Erythroblast (primary cell): ENCODE data around the gene RNF11.
A peak's percentile ranks its signal among the peaks of the same experiment; 100 is the strongest.

Source experiments
- DNase-seq, 2 experiments: peaks; one replicate each; lab custom pipeline; 2025; lab: John Stamatoyannopoulos, UW
- GATA1 ChIP-seq: IDR thresholded peaks from 2 replicates; pipeline ENCODE4 v1.6.1; 2011; ENCODE audit warnings: low read depth, mild to moderate bottlenecking, control low read depth, low read length, moderate library complexity
- POLR2A ChIP-seq: IDR thresholded peaks from 2 replicates; pipeline ENCODE4 v1.6.1; 2011; ENCODE audit warnings: mild to moderate bottlenecking, low read length

Gene RNF11

GRCh38 chr1:51287966-51288365 is 51.9 kb downstream of the RNF11 start:
- TF ChIP-seq GATA1 (no peak), POLR2A (no peak)
- no peak for DNase-seq

GRCh38 chr1:51288578-51288977 is 52.5 kb downstream of the RNF11 start:
- TF ChIP-seq POLR2A, result no peak
- no peak for TF ChIP-seq GATA1
- no peak for DNase-seq

GRCh38 chr1:51289676-51290488 is 53.8 kb downstream of the RNF11 start:
- no peak for DNase-seq
- TF ChIP-seq POLR2A (no peak), GATA1 (no peak)

GRCh38 chr1:51290489-51290847 is 54.4 kb downstream of the RNF11 start:
- no peak for DNase-seq
- no peak for TF ChIP-seq POLR2A
- no peak for TF ChIP-seq GATA1

- DNase-seq, result no peak
- no peak for TF ChIP-seq POLR2A
- no peak for TF ChIP-seq GATA1
Observed at GRCh38 chr1:51293898-51294515, 57.9 kb downstream of the RNF11 start.

- TF ChIP-seq GATA1 (no peak), POLR2A (peak; percentile 48)
- peak; percentile 90 to 91 for DNase-seq
Observed at GRCh38 chr1:51294566-51295184, 58.6 kb downstream of the RNF11 start.

- no peak for TF ChIP-seq GATA1
- no peak for TF ChIP-seq POLR2A
- peak in 1 of 2 experiments; percentile 30 for DNase-seq
Observed at GRCh38 chr1:51295926-51296325, 59.9 kb downstream of the RNF11 start.

- no peak for TF ChIP-seq POLR2A
Observed at GRCh38 chr1:51296383-51297357, 60.6 kb downstream of the RNF11 start.

GRCh38 chr1:51297401-51298321 is 61.6 kb downstream of the RNF11 start:
- no peak for TF ChIP-seq GATA1
- TF ChIP-seq POLR2A, result no peak
- no peak for DNase-seq

More at GRCh38 chr1:51296383-51297357, 60.6 kb downstream of the RNF11 start:
- DNase-seq, result peak; percentile 72 to 86

GRCh38 chr1:51298322-51298705 is 62.2 kb downstream of the RNF11 start:
- TF ChIP-seq POLR2A (no peak), GATA1 (no peak)
- DNase-seq, result no peak

GRCh38 chr1:51299185-51299885 is 63.3 kb downstream of the RNF11 start:
- no peak for TF ChIP-seq GATA1
- TF ChIP-seq POLR2A, result no peak
- peak; percentile 71 to 84 for DNase-seq

GRCh38 chr1:51299981-51300670 is 64.1 kb downstream of the RNF11 start:
- TF ChIP-seq POLR2A (no peak), GATA1 (no peak)
- peak; percentile 72 to 85 for DNase-seq
